H1 (cell line): ENCODE measurements around the gene SKOR2. TPM values are rescaled to one million over a fixed set of nuclear protein-coding genes. Genes with fewer than 3 reads are reported as not detected.

Experiments
- CTCF ChIA-PET: fragments of 300-600 bp; sonication (Branson Sonifier 250); formaldehyde crosslinking; loops from one replicate; lab custom pipeline; 2021; ENCODE audit not compliant: partially characterized antibody; lab: Charles Lee
- POLR2A ChIA-PET: fragments of 300-600 bp; sonication (Branson Sonifier 250); formaldehyde crosslinking; loops from one replicate; lab custom pipeline; 2021; ENCODE audit warnings: inconsistent platforms; ENCODE audit not compliant: partially characterized antibody; lab: Charles Lee
- DNase-seq, 2 experiments: peaks; one replicate each; pipeline versions ENCODE4 v3.0.0 to v3.0.0-alpha.2; 2010 to 2022; ENCODE audit warnings: low spot score in 2 of 2, low read depth in 1 of 2, mixed read lengths in 1 of 2
- FAIRE-seq: peaks from 2 replicates; lab custom pipeline; 2011; peaks lifted over from hg19 to GRCh38; lab: Jason Lieb, UNC
- H2AFZ ChIP-seq: 2 replicates; pipeline ENCODE4 v1.8.1; 2012; ENCODE audit warnings: low read length, inconsistent platforms
- H2AK5ac ChIP-seq: 2 replicates; pipeline ENCODE4 v1.6.1; 2013; ENCODE audit warnings: low read depth, low read length
- H2BK120ac ChIP-seq: replicated peaks from 2 replicates; pipeline ENCODE3; 2013; ENCODE audit warnings: low read depth, low read length, inconsistent platforms
- H2BK12ac ChIP-seq: 2 replicates; pipeline ENCODE4 v1.6.1; 2013; ENCODE audit warnings: low read depth, low read length
- H2BK15ac ChIP-seq: 2 replicates; pipeline ENCODE4 v1.6.1; 2013; ENCODE audit warnings: low read length
- H2BK20ac ChIP-seq: 2 replicates; pipeline ENCODE4 v1.6.1; 2013; ENCODE audit warnings: low read length
- H2BK5ac ChIP-seq: 2 replicates; pipeline ENCODE4 v1.6.1; 2013; ENCODE audit warnings: low read depth, low read length
- H3K14ac ChIP-seq: 2 replicates; pipeline ENCODE4 v1.6.1; 2013; ENCODE audit warnings: inconsistent platforms; ENCODE audit not compliant: insufficient read length
- H3K18ac ChIP-seq: 2 replicates; pipeline ENCODE4 v1.6.1; 2013; ENCODE audit warnings: low read length; ENCODE audit errors: extremely low read depth
- H3K23ac ChIP-seq: 2 replicates; pipeline ENCODE4 v1.6.1; 2013; ENCODE audit warnings: inconsistent platforms; ENCODE audit not compliant: insufficient read length
- H3K23me2 ChIP-seq: 2 replicates; pipeline ENCODE4 v1.6.1; 2013; ENCODE audit warnings: low read depth, low read length
- H3K27ac ChIP-seq: 2 replicates; pipeline ENCODE4 v1.6.1; 2011; ENCODE audit warnings: low read depth, low read length, inconsistent platforms
- H3K27me3 ChIP-seq, 4 experiments: replicated peaks in 1 of 4; 1 replicate in 1 of 4; 2 replicates in 3 of 4; pipeline versions ENCODE4 v1.6.1 to v1.8.1; 2011 to 2013; ENCODE audit warnings: low read length in 3 of 4, mild to moderate bottlenecking in 3 of 4, inconsistent platforms in 2 of 4, mixed read lengths in 2 of 4, moderate library complexity in 1 of 4; ENCODE audit not compliant: control insufficient read depth in 3 of 4, insufficient read depth in 3 of 4; ENCODE audit errors: extremely low read depth in 1 of 4
- H3K36me3 ChIP-seq, 4 experiments: 2 replicates each; pipeline versions ENCODE4 v1.6.1 to v1.8.1; 2011 to 2013; ENCODE audit warnings: mild to moderate bottlenecking in 4 of 4, low read length in 3 of 4, moderate library complexity in 2 of 4, control low read depth in 1 of 4, inconsistent platforms in 1 of 4; ENCODE audit not compliant: insufficient read depth in 4 of 4, control insufficient read depth in 2 of 4
- H3K4ac ChIP-seq: replicated peaks from 2 replicates; pipeline ENCODE3; 2013; ENCODE audit warnings: low read length, low read depth, mixed read lengths, inconsistent platforms; ENCODE audit not compliant: insufficient read length
- H3K4me1 ChIP-seq, 4 experiments: replicated peaks in 1 of 4; 1 replicate in 1 of 4; 2 replicates in 3 of 4; pipeline versions ENCODE4 v1.6.1 to v1.8.1; 2011 to 2013; ENCODE audit warnings: low read length in 3 of 4, inconsistent platforms in 2 of 4, mixed read lengths in 1 of 4; ENCODE audit not compliant: insufficient read depth in 4 of 4, control insufficient read depth in 3 of 4
- H3K4me2 ChIP-seq, 2 experiments: 2 replicates each; pipeline versions ENCODE4 v1.6.1 to v1.8.1; 2011 to 2013; ENCODE audit warnings: low read depth in 2 of 2, low read length in 2 of 2, control low read depth in 1 of 2, inconsistent platforms in 1 of 2, mild to moderate bottlenecking in 1 of 2; ENCODE audit not compliant: insufficient read depth in 1 of 2
- H3K4me3 ChIP-seq, 4 experiments: fragments of 200-600, 300-600 bp in 1 of 4; sonication (generic), shearing (Covaris generic), sonication (Bioruptor Twin) in 1 of 4; 2 replicates each; pipeline versions ENCODE4 v1.5.1 to v1.8.1; 2011 to 2016; ENCODE audit warnings: low read length in 4 of 4, low read depth in 3 of 4, control low read depth in 2 of 4, inconsistent platforms in 2 of 4, mild to moderate bottlenecking in 2 of 4, mixed read lengths in 1 of 4, moderate library complexity in 1 of 4; ENCODE audit not compliant: insufficient read depth in 2 of 4; ENCODE audit errors: extremely low read depth in 1 of 4
- H3K56ac ChIP-seq: replicated peaks from 2 replicates; pipeline ENCODE3; 2013; ENCODE audit warnings: low read depth, mild to moderate bottlenecking, mixed read lengths, low read length, inconsistent platforms; ENCODE audit not compliant: insufficient read length
- H3K79me1 ChIP-seq: 2 replicates; pipeline ENCODE4 v1.6.1; 2013; ENCODE audit warnings: low read depth, low read length, control low read depth
- H3K79me2 ChIP-seq, 2 experiments: 2 replicates each; pipeline versions ENCODE4 v1.6.1 to v1.8.1; 2012 to 2013; ENCODE audit warnings: low read length in 2 of 2, mild to moderate bottlenecking in 2 of 2, inconsistent platforms in 1 of 2; ENCODE audit not compliant: insufficient read depth in 2 of 2, control insufficient read depth in 1 of 2
- H3K9ac ChIP-seq, 4 experiments: replicated peaks in 1 of 4; 1 replicate in 1 of 4; 2 replicates in 3 of 4; pipeline versions ENCODE4 v1.6.1 to v1.8.1; 2011 to 2013; ENCODE audit warnings: low read depth in 3 of 4, low read length in 3 of 4, control low read depth in 2 of 4, mild to moderate bottlenecking in 2 of 4, moderate library complexity in 2 of 4, inconsistent platforms in 1 of 4; ENCODE audit errors: extremely low read depth in 1 of 4
- H3K9me3 ChIP-seq, 2 experiments: 2 replicates each; pipeline versions ENCODE4 v1.6.1 to v1.8.1; 2012 to 2013; ENCODE audit warnings: mild to moderate bottlenecking in 2 of 2, moderate library complexity in 2 of 2, control low read depth in 1 of 2, inconsistent platforms in 1 of 2, low read depth in 1 of 2, low read length in 1 of 2, mixed read lengths in 1 of 2; ENCODE audit not compliant: insufficient read depth in 2 of 2
- H4K20me1 ChIP-seq, 2 experiments: replicated peaks in 1 of 2; 2 replicates each; pipeline versions ENCODE3 to v1.8.1; 2011 to 2013; ENCODE audit warnings: inconsistent platforms in 2 of 2, low read length in 2 of 2, mild to moderate bottlenecking in 1 of 2; ENCODE audit not compliant: insufficient read depth in 2 of 2, control insufficient read depth in 1 of 2
- H4K5ac ChIP-seq: 2 replicates; pipeline ENCODE4 v1.6.1; 2013; ENCODE audit warnings: low read length, low read depth, mixed read lengths, inconsistent platforms; ENCODE audit not compliant: insufficient read length
- H4K8ac ChIP-seq: 2 replicates; pipeline ENCODE4 v1.8.0; 2013; ENCODE audit warnings: mild to moderate bottlenecking, moderate library complexity, low read length, inconsistent platforms; ENCODE audit not compliant: insufficient read depth; ENCODE audit errors: extremely low read depth
- H4K91ac ChIP-seq: replicated peaks from 2 replicates; pipeline ENCODE3; 2013; ENCODE audit warnings: low read length, mixed read lengths, inconsistent platforms; ENCODE audit not compliant: insufficient read length
- ASH2L ChIP-seq: fragments of 200-600, 300-600 bp; sonication (generic); IDR thresholded peaks from one replicate; pipeline ENCODE4 v1.7.1; 2017; ENCODE audit warnings: low read length
- CEBPB ChIP-seq: IDR thresholded peaks from 2 replicates; pipeline ENCODE4 v1.6.1; 2012; ENCODE audit warnings: low read depth, low read length
- CTBP2 ChIP-seq: IDR thresholded peaks from 2 replicates; pipeline ENCODE4 v1.7.0; 2011; ENCODE audit warnings: borderline replicate concordance, mild to moderate bottlenecking, moderate library complexity, mixed read lengths, low read length; ENCODE audit not compliant: insufficient read depth, insufficient read length
- GABPA ChIP-seq: IDR thresholded peaks from 2 replicates; pipeline ENCODE4 v1.6.1; 2011; ENCODE audit warnings: mild to moderate bottlenecking, low read length, moderate library complexity, borderline replicate concordance; ENCODE audit not compliant: insufficient read depth
- GTF2F1 ChIP-seq: IDR thresholded peaks from 2 replicates; pipeline ENCODE4 v1.6.1; 2012; ENCODE audit warnings: low read depth, low read length, improper control_type of control experiment, borderline replicate concordance
- HDAC6 ChIP-seq: IDR thresholded peaks from one replicate; pipeline ENCODE4 v1.7.1; 2012; ENCODE audit warnings: low read depth, mild to moderate bottlenecking, inconsistent platforms, low read length, moderate library complexity
- POU5F1 ChIP-seq: IDR thresholded peaks from 2 replicates; pipeline ENCODE4 v1.6.1; 2011; ENCODE audit warnings: low read depth, mild to moderate bottlenecking, low read length, moderate library complexity
- SIRT6 ChIP-seq: IDR thresholded peaks from one replicate; pipeline ENCODE4 v1.7.1; 2012; ENCODE audit warnings: low read length, inconsistent platforms
- SIX5 ChIP-seq: IDR thresholded peaks from 2 replicates; pipeline ENCODE4 v1.6.1; 2011; ENCODE audit warnings: mild to moderate bottlenecking, low read depth, low read length
- SUZ12 ChIP-seq: fragments of 200-600 bp; sonication (generic); IDR thresholded peaks from 2 replicates; pipeline ENCODE4 v1.6.1; 2012; ENCODE audit warnings: mild to moderate bottlenecking, inconsistent platforms, low read length, moderate library complexity, mixed read lengths
- TBP ChIP-seq: IDR thresholded peaks from 2 replicates; pipeline ENCODE4 v1.6.1; 2011; ENCODE audit warnings: low read depth, low read length, improper control_type of control experiment
- YY1 ChIP-seq: IDR thresholded peaks from 2 replicates; pipeline ENCODE4 v1.6.1; 2011; ENCODE audit warnings: low read depth, mild to moderate bottlenecking, low read length
- WGBS, 2 experiments: shearing (Covaris generic) in 1 of 2; methylation state at CpG; one replicate each; pipeline versions ENCODE4 v1.1.6 to v1.1.7; 2013 to 2015; ENCODE audit warnings: low lambda C conversion rate in 2 of 2, mixed read lengths in 2 of 2, inconsistent platforms in 1 of 2, low coverage in 1 of 2, missing lambda C conversion rate in 1 of 2; ENCODE audit not compliant: insufficient replicate concordance in 2 of 2, insufficient coverage in 1 of 2, insufficient read length in 1 of 2; ENCODE audit errors: extremely low coverage in 1 of 2, missing lambda C conversion rate in 1 of 2; 5-methylcytosine and 5-hydroxymethylcytosine counted together
- polyA plus RNA-seq, 7 experiments: library from polyadenylated mRNA; depleted of rRNA in 3 of 7; stranded (reverse) in 5 of 7; unstranded in 2 of 7; fragments of >200 nt in 5 of 7; fragments of 200-250 nt in 2 of 7; gene quantifications; 1 replicate in 5 of 7; 2 replicates in 1 of 7; 4 replicates in 1 of 7; pipeline versions ENCODE4 v1.2.1 to v1.2.3, GENCODE V29; 2011 to 2013; ENCODE audit warnings: missing spikeins in 2 of 7, mixed read lengths in 2 of 7
- total RNA-seq: library from RNA; stranded (reverse); fragmentation: NEBNext Ultra II Directional; extraction: Animal tissue kit (Norgen Biotek cat#: 25700); gene quantifications from 2 replicates; pipeline ENCODE4 v1.2.1, GENCODE V29; 2021

Gene SKOR2
- total and polyA plus RNA-seq, 2 of the 8 experiments (the other 6 are each of a cell fraction or from before 2014, with no cell fraction given), result 0.05 to 0.11 TPM

DNA sequence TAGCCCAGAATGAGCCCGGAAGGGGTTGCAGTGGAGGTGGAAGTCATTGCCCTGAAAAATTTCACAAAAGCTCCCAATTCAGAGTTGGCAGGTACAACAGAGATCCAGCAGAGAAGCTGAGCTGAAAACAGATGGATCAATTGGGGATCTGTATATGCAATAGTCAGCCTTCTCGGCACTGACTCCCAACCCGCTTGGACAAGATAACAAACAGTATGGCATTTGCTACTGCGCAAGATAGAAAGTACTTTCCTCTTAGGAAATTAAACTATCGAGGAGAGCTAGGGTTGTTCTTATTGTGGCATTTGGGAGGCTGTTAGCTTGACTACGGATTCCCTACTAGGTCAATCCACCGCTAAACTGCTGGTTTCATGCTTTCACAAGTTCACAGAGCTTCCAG is 63.7 kb downstream of the SKOR2 start:
- Histone ChIP-seq H3K4ac (no peak overlapping the region), H3K9me3 (peaks cover 14 to 16% of the 10 kb centered on the region in 2 experiments), H4K8ac (no peak overlapping the region), H4K91ac (no peak overlapping the region), H3K27me3 (no peaks in the 10 kb centered on the region), H3K14ac (no peak overlapping the region), H4K5ac (no peak overlapping the region), H2BK15ac (no peak overlapping the region), H3K36me3 (no peaks in the 10 kb centered on the region), H3K9ac (no peak overlapping the region), H3K4me2 (no peak overlapping the region), H3K23me2 (no peaks in the 10 kb centered on the region), H3K23ac (no peak overlapping the region), H2AK5ac (no peak overlapping the region), H3K18ac (no peak overlapping the region), H3K79me1 (no peaks in the 10 kb centered on the region), H3K4me1 (no peaks in the 10 kb centered on the region), H3K79me2 (no peaks in the 10 kb centered on the region), H3K27ac (no peak overlapping the region), H2BK5ac (no peak overlapping the region), H2BK12ac (no peak overlapping the region), H4K20me1 (no peaks in the 10 kb centered on the region), H3K56ac (no peak overlapping the region), H2AFZ (no peak overlapping the region), H2BK120ac (no peak overlapping the region), H2BK20ac (no peak overlapping the region), H3K4me3 (no peak overlapping the region)
- FAIRE-seq, result no peak
- 86% methylated on average over 7 of the region's 7 CpGs; no CpG with 5 or more reads in 1 of the 2 experiments for WGBS, 2 experiments
- DNase-seq, result no peak
- POLR2A ChIA-PET, result no interaction called here
- CTCF ChIA-PET, result interaction anchor here (1.2 to 3.0 kb wide), 4 partner anchors 9 to 138 kb away, joined by 3 to 9 read pairs (median 4); no protein-coding TSS in a partner anchor
- TF ChIP-seq YY1 (no peak), CEBPB (no peak), ASH2L (no peak), SIX5 (no peak), HDAC6 (no peak), CTBP2 (no peak), SUZ12 (no peak), TBP (no peak), GABPA (no peak), GTF2F1 (no peak), SIRT6 (no peak), POU5F1 (no peak)
